IMR-90 (cell line): Measurements from ENCODE around the gene MFRP. TPM values are rescaled to one million over a fixed set of nuclear protein-coding genes. Genes with fewer than 3 reads are reported as not detected.

Experiments
- ATAC-seq: fragments of 200-7000 bp; cut with Tn5 transposase; 2 replicates; pipeline ENCODE4 v1.9.1; 2020; ENCODE audit warnings: low read depth, mild to moderate bottlenecking, moderate library complexity
- BruUV-seq: library from RNA; stranded (reverse); fragments of 400-500 nt; replicated peaks from 2 replicates; lab custom pipeline; 2021; lab: Mats Ljungman, UMichigan
- CTCF ChIA-PET: fragments of 300-600 bp; formaldehyde crosslinking; extraction: SDS; loops from one replicate; lab custom pipeline; 2021; ENCODE audit warnings: antibody characterized with exemption; lab: Yijun Ruan, JAX
- POLR2A ChIA-PET: fragments of 300-600 bp; sonication (Branson Sonifier 250); formaldehyde crosslinking; loops from one replicate; lab custom pipeline; 2022; ENCODE audit warnings: antibody characterized with exemption; ENCODE audit not compliant: unreplicated experiment; lab: Charles Lee
- DNase-seq: peaks from one replicate; pipeline ENCODE4 v3.0.0; 2013
- H2AFZ ChIP-seq: replicated peaks from 2 replicates; pipeline ENCODE3; 2013; ENCODE audit warnings: low read length, mild to moderate bottlenecking; ENCODE audit not compliant: poor library complexity
- H2AK5ac ChIP-seq: 2 replicates; pipeline ENCODE4 v1.6.1; 2013; ENCODE audit warnings: low read depth, low read length, inconsistent platforms
- H2AK9ac ChIP-seq: replicated peaks from 2 replicates; pipeline ENCODE3; 2013; ENCODE audit warnings: mild to moderate bottlenecking, low read depth, low read length, moderate library complexity; ENCODE audit not compliant: poor library complexity
- H2BK120ac ChIP-seq: 2 replicates; pipeline ENCODE4 v1.6.1; 2013; ENCODE audit warnings: low read depth, low read length, inconsistent platforms
- H2BK15ac ChIP-seq: 3 replicates; pipeline ENCODE4 v1.6.1; 2013; ENCODE audit warnings: low read depth, low read length, inconsistent platforms
- H2BK20ac ChIP-seq: 2 replicates; pipeline ENCODE4 v1.6.1; 2013; ENCODE audit warnings: low read depth, mild to moderate bottlenecking, inconsistent platforms, low read length, moderate library complexity
- H2BK5ac ChIP-seq: 2 replicates; pipeline ENCODE4 v1.6.1; 2013; ENCODE audit warnings: mild to moderate bottlenecking, low read depth, low read length, inconsistent platforms; ENCODE audit not compliant: poor library complexity, severe bottlenecking
- H3K14ac ChIP-seq: replicated peaks from 2 replicates; pipeline ENCODE4 v1.6.1; 2013; ENCODE audit warnings: low read depth, low read length, inconsistent platforms
- H3K18ac ChIP-seq: 2 replicates; pipeline ENCODE4 v1.6.1; 2013; ENCODE audit warnings: low read depth, low read length, control low read depth
- H3K23ac ChIP-seq: 2 replicates; pipeline ENCODE4 v1.6.1; 2013; ENCODE audit warnings: low read depth, low read length, inconsistent platforms
- H3K27ac ChIP-seq: 2 replicates; pipeline ENCODE4 v1.5.1; 2013; ENCODE audit warnings: mild to moderate bottlenecking, control low read depth, low read length; ENCODE audit not compliant: insufficient read depth
- H3K27me3 ChIP-seq: 2 replicates; pipeline ENCODE4 v1.6.1; 2013; ENCODE audit warnings: low read length; ENCODE audit not compliant: control insufficient read depth, insufficient read depth
- H3K36me3 ChIP-seq: 2 replicates; pipeline ENCODE4 v1.6.1; 2013; ENCODE audit warnings: low read length, mixed read lengths; ENCODE audit not compliant: control insufficient read depth, insufficient read depth
- H3K4ac ChIP-seq: 2 replicates; pipeline ENCODE4 v1.6.1; 2013; ENCODE audit warnings: low read depth, low read length, inconsistent platforms
- H3K4me1 ChIP-seq: 2 replicates; pipeline ENCODE4 v1.6.1; 2013; ENCODE audit warnings: low read length, mixed read lengths; ENCODE audit not compliant: control insufficient read depth, insufficient read depth
- H3K4me2 ChIP-seq: 2 replicates; pipeline ENCODE4 v1.6.1; 2013; ENCODE audit warnings: low read depth, mild to moderate bottlenecking, control low read depth, low read length, moderate library complexity
- H3K4me3 ChIP-seq: 2 replicates; pipeline ENCODE4 v1.5.1; 2013; ENCODE audit warnings: low read depth, mild to moderate bottlenecking, control low read depth, low read length, moderate library complexity; ENCODE audit not compliant: insufficient read depth
- H3K56ac ChIP-seq: 2 replicates; pipeline ENCODE4 v1.6.1; 2013; ENCODE audit warnings: low read length, inconsistent platforms; ENCODE audit not compliant: insufficient read depth; ENCODE audit errors: extremely low read depth
- H3K79me1 ChIP-seq, 2 experiments: 2 replicates each; pipeline ENCODE4 v1.6.1; 2013; ENCODE audit warnings: low read length in 2 of 2, inconsistent platforms in 1 of 2, low read depth in 1 of 2
- H3K9ac ChIP-seq: 2 replicates; pipeline ENCODE4 v1.6.1; 2013; ENCODE audit warnings: low read depth, low read length, control low read depth
- H3K9me1 ChIP-seq: 2 replicates; pipeline ENCODE4 v1.6.1; 2013; ENCODE audit warnings: low read length, inconsistent platforms; ENCODE audit not compliant: insufficient read depth
- H3K9me3 ChIP-seq: 2 replicates; pipeline ENCODE4 v1.6.1; 2013; ENCODE audit warnings: low read length; ENCODE audit not compliant: control insufficient read depth, insufficient read depth
- H4K20me1 ChIP-seq: 2 replicates; pipeline ENCODE4 v1.6.1; 2013; ENCODE audit warnings: low read length, inconsistent platforms; ENCODE audit not compliant: insufficient read depth
- H4K5ac ChIP-seq: 2 replicates; pipeline ENCODE4 v1.6.1; 2013; ENCODE audit warnings: mild to moderate bottlenecking, low read depth, low read length, control low read depth
- H4K8ac ChIP-seq, 2 experiments: 2 replicates each; pipeline ENCODE4 v1.6.1; 2013; ENCODE audit warnings: low read depth in 2 of 2, low read length in 2 of 2, control low read depth in 1 of 2, inconsistent platforms in 1 of 2
- H4K91ac ChIP-seq: 2 replicates; pipeline ENCODE4 v1.6.1; 2013; ENCODE audit warnings: low read depth, low read length, inconsistent platforms; ENCODE audit not compliant: insufficient read depth
- BHLHE40 ChIP-seq: fragments of 150-350 bp; IDR thresholded peaks from 2 replicates; pipeline ENCODE4 v1.6.1; 2016; ENCODE audit warnings: mild to moderate bottlenecking, low read depth, low read length
- CHD1 ChIP-seq: IDR thresholded peaks from 2 replicates; pipeline ENCODE4 v1.6.1; 2012; ENCODE audit warnings: low read depth, low read length, improper control_type of control experiment
- FOS ChIP-seq: fragments of 150-350 bp; IDR thresholded peaks from 2 replicates; pipeline ENCODE4 v1.6.1; 2016; ENCODE audit warnings: low read depth, low read length
- MAFK ChIP-seq: IDR thresholded peaks from 2 replicates; pipeline ENCODE4 v1.6.1; 2012; ENCODE audit warnings: low read depth, low read length, improper control_type of control experiment
- RAD21 ChIP-seq: IDR thresholded peaks from 2 replicates; pipeline ENCODE4 v1.6.1; 2012; ENCODE audit warnings: low read length, improper control_type of control experiment
- SMC3 ChIP-seq: fragments of 150-350 bp; IDR thresholded peaks from 2 replicates; pipeline ENCODE4 v1.6.1; 2016; ENCODE audit warnings: low read depth, mild to moderate bottlenecking, antibody characterized with exemption, low read length, moderate library complexity
- USF2 ChIP-seq: fragments of 150-350 bp; IDR thresholded peaks from 2 replicates; pipeline ENCODE4 v1.6.1; 2017; ENCODE audit warnings: mild to moderate bottlenecking, antibody characterized with exemption, low read length, low read depth
- WGBS, 2 experiments: methylation state at CpG; one replicate each; pipeline versions ENCODE4 v1.1.5 to v1.1.7; 2013; ENCODE audit warnings: missing lambda C conversion rate in 2 of 2; ENCODE audit not compliant: insufficient read length in 1 of 2; ENCODE audit errors: extremely low coverage in 2 of 2; 5-methylcytosine and 5-hydroxymethylcytosine counted together
- dilution Hi-C: fragments of 300-500 bp; cut with HindIII; formaldehyde crosslinking; loops from one replicate; pipeline ENCODE4 v1.14.3; 2018; ENCODE audit warnings: low sequenced_read_pairs; ENCODE audit not compliant: unreplicated experiment
- in situ Hi-C: fragments of 300-500 bp; cut with MboI; formaldehyde crosslinking; loops from 3 replicates; pipeline ENCODE4 v1.14.3; 2019; ENCODE audit warnings: low sequenced_read_pairs, inconsistent platforms, mixed read lengths
- intact Hi-C: fragments of 100-400 bp; cut with micrococcal nuclease; formaldehyde crosslinking; loops from 2 replicates; pipeline ENCODE4 v1.10.0; 2022
- polyA plus RNA-seq, 3 experiments: library from polyadenylated mRNA; depleted of rRNA; stranded (reverse); fragments of >200 nt; gene quantifications; 2 replicates each; pipeline ENCODE4 v1.2.3, GENCODE V29; 2012; ENCODE audit warnings: low replicate concordance in 1 of 3
- total RNA-seq: library from RNA; depleted of rRNA; stranded (reverse); fragments of >200 nt; gene quantifications from 2 replicates; pipeline ENCODE4 v1.2.3, GENCODE V29; 2012

Gene MFRP
- total and polyA plus RNA-seq, 2 of the 4 experiments (the other 2 are of a cell fraction), result not detected

GRCh38 chr11:119314726-119315125 lies 31.8 kb downstream of the MFRP start:
- H4K20me1 ChIP-seq, result peaks cover 19% of the 10 kb centered on the region
- no peak overlapping the region for H2BK15ac ChIP-seq
- peaks cover 37% of the 10 kb centered on the region for H3K4me1 ChIP-seq
- intact Hi-C loops, result no loop called here
- H3K79me1 ChIP-seq, result peaks cover 15 to 52% of the 10 kb centered on the region in 2 experiments; a peak in 3 of 4 replicates
- POLR2A ChIA-PET, result no interaction called here
- H3K23ac ChIP-seq, result no peak overlapping the region
- peak overlapping the region; percentile 79 for H2BK5ac ChIP-seq
- H3K4me2 ChIP-seq, result peak overlapping the region; percentile 71; the same call in 1 of the 2 replicates
- H3K4me3 ChIP-seq, result no peak overlapping the region
- peak overlapping the region; percentile 93 for H2AFZ ChIP-seq
- no peak overlapping the region for H4K91ac ChIP-seq
- WGBS, 2 experiments, result 75% methylated on average over 2 of the region's 18 CpGs; no CpG with 5 or more reads in 1 of the 2 experiments
- no peaks in the 10 kb centered on the region for H3K27me3 ChIP-seq
- no peak overlapping the region for H3K56ac ChIP-seq
- no peaks in the 10 kb centered on the region for H3K9me3 ChIP-seq
- TF ChIP-seq USF2 (no peak), MAFK (no peak), SMC3 (no peak), RAD21 (no peak), CHD1 (no peak), FOS (no peak), BHLHE40 (no peak)
- H3K4ac ChIP-seq, result 0 out of 2 replicates have a peak overlapping the region, but pooled peaks have one; percentile 82
- no peak for DNase-seq
- no peak overlapping the region; the same call in 1 of the 2 replicates for H3K27ac ChIP-seq
- peaks cover 22% of the 10 kb centered on the region for H3K9me1 ChIP-seq
- H2AK5ac ChIP-seq, result no peak overlapping the region
- H3K18ac ChIP-seq, result no peak overlapping the region
- peaks cover 41% of the 10 kb centered on the region for H3K36me3 ChIP-seq
- CTCF ChIA-PET, result interaction anchor here (0.7 to 1.5 kb wide), 3 partner anchors 8 to 47 kb away, joined by 3 to 4 read pairs (median 3); no protein-coding TSS in a partner anchor
- H2BK120ac ChIP-seq, result no peak overlapping the region
- H2BK20ac ChIP-seq, result no peak overlapping the region
- in situ Hi-C loops, result no loop called here
- no peak overlapping the region for H4K5ac ChIP-seq
- BruUV-seq, result no TSS peak
- no peak overlapping the region for H4K8ac ChIP-seq
- no peak overlapping the region for H3K14ac ChIP-seq
- no peak overlapping the region; the same call in 1 of the 2 replicates for H3K9ac ChIP-seq
- no peak overlapping the region for H2AK9ac ChIP-seq
- dilution Hi-C loops, result no loop called here
- no peak for ATAC-seq
